AML-193 (cell line): ENCODE data around the gene CDH13.

Experiments
- DNase-seq, 2 experiments: peaks; one replicate each; lab custom pipeline; 2025; lab: John Stamatoyannopoulos, UW

The CDH13 gene

GRCh38 chr16:83248735-83249463 is 622.1 kb downstream of the CDH13 start:
- no peak for DNase-seq

GRCh38 chr16:83253521-83253920 is 626.8 kb downstream of the CDH13 start:
- DNase-seq: no peak

GRCh38 chr16:83258366-83258928 is 631.7 kb downstream of the CDH13 start:
- DNase-seq: no peak

GRCh38 chr16:83266848-83267553 is 640.2 kb downstream of the CDH13 start:
- DNase-seq: no peak

GRCh38 chr16:83268169-83268568 is 641.4 kb downstream of the CDH13 start:
- no peak for DNase-seq

- no peak for DNase-seq
These were observed 642.3 kb downstream of the CDH13 start for GRCh38 chr16:83269048-83269447.

GRCh38 chr16:83269541-83269940 is 642.8 kb downstream of the CDH13 start:
- no peak for DNase-seq

- no peak for DNase-seq
These were observed 643.3 kb downstream of the CDH13 start for GRCh38 chr16:83270061-83270460.

GRCh38 chr16:83270640-83271039 is 643.9 kb downstream of the CDH13 start:
- no peak for DNase-seq

- DNase-seq: no peak
These were observed 644.4 kb downstream of the CDH13 start for GRCh38 chr16:83271123-83271522.

- DNase-seq: no peak
These were observed 645.3 kb downstream of the CDH13 start for GRCh38 chr16:83271970-83272575.

GRCh38 chr16:83272843-83273242 is 646.1 kb downstream of the CDH13 start:
- no peak for DNase-seq

- DNase-seq: no peak
These were observed 646.9 kb downstream of the CDH13 start for GRCh38 chr16:83273504-83274173.

GRCh38 chr16:83279251-83279650 is 652.5 kb downstream of the CDH13 start:
- no peak for DNase-seq

- DNase-seq: no peak
These were observed 659.2 kb downstream of the CDH13 start for GRCh38 chr16:83285921-83286320.

GRCh38 chr16:83296505-83296904 is 669.7 kb downstream of the CDH13 start:
- no peak for DNase-seq

- DNase-seq: no peak
These were observed 671.8 kb downstream of the CDH13 start for GRCh38 chr16:83298541-83298940.

GRCh38 chr16:83300326-83300725 is 673.6 kb downstream of the CDH13 start:
- no peak for DNase-seq

GRCh38 chr16:83301971-83302370 is 675.2 kb downstream of the CDH13 start:
- no peak for DNase-seq

- DNase-seq: no peak
These were observed 676.1 kb downstream of the CDH13 start for GRCh38 chr16:83302853-83303252.

- DNase-seq: no peak
These were observed 678.3 kb downstream of the CDH13 start for GRCh38 chr16:83305092-83305491.

GRCh38 chr16:83306961-83307593 is 680.3 kb downstream of the CDH13 start:
- DNase-seq: no peak
